ENCODE results near the gene GCK.

Gene GCK

GRCh38 chr7:44114586-44115310 is 74.5 kb downstream of the GCK start:
- peak; percentile 7 to 48 for DNase-seq

DNA sequence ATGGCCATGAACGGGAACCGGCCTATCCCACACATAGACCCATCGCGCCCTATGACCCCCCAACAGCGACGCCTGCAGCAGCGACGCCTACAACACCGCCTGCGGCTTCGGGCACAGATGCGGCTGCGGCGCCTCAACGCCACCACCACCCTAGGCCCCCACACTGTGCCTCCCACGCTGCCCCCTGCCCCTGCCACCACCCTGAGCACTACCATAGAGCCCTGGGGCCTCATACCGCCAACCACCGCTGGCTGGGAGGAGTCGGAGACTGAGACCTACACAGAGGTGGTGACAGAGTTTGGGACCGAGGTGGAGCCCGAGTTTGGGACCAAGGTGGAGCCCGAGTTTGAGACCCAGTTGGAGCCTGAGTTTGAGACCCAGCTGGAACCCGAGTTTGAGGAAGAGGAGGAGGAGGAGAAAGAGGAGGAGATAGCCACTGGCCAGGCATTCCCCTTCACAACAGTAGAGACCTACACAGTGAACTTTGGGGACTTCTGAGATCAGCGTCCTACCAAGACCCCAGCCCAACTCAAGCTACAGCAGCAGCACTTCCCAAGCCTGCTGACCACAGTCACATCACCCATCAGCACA is 75.4 kb downstream of the GCK start:
- DNase-seq: no peak

DNA sequence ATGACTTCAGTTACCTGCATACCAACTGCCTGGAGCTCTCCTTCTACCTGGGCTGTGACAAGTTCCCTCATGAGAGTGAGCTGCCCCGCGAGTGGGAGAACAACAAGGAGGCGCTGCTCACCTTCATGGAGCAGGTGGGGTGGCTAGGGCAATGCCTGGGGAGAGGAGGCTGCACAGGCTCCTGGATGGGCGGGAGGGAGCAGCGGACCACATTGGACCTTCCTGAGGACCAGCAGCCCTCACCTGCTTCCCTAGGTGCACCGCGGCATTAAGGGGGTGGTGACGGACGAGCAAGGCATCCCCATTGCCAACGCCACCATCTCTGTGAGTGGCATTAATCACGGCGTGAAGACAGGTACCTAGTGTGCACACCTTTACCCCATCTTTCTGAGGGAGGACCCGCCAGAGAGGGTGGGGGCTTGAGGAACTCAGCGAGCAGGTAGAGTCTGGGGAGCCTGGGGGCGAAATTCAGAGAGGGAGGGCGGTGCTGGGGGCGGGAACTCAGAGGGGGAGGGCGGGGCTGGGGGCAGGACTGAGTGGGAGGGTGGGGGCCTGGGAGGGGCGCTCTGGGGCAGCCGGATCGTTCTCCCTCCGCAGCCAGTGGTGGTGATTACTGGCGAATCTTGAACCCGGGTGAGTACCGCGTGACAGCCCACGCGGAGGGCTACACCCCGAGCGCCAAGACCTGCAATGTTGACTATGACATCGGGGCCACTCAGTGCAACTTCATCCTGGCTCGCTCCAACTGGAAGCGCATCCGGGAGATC is 76.1 kb downstream of the GCK start:
- DNase-seq: no peak

DNA sequence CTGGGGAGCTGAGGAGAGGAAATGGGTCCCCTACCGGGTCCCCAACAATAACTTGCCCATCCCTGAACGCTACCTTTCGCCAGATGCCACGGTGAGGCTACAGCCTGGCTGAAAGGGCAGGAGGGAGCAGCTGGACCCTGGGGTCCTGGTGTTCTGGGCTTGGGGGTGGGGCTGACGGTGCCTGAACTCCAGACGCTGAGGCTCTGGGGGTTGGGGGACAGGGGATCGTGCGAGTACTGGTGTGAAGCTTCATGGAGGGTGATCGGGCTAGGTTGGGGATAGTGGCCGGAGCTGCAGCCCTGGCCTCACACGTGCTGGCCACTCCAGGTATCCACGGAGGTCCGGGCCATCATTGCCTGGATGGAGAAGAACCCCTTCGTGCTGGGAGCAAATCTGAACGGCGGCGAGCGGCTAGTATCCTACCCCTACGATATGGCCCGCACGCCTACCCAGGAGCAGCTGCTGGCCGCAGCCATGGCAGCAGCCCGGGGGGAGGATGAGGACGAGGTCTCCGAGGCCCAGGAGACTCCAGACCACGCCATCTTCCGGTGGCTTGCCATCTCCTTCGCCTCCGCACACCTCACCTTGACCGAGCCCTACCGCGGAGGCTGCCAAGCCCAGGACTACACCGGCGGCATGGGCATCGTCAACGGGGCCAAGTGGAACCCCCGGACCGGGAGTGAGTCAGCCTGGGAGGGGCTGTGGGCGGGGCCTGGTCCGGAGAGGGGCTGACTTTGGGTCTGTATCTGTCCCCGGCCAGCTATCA is 76.8 kb downstream of the GCK start:
- DNase-seq: no peak

GRCh38 chr7:44111761-44112160 is 77.5 kb downstream of the GCK start:
- DNase-seq: no peak

GRCh38 chr7:44110719-44111635 is 78.3 kb downstream of the GCK start:
- no peak for DNase-seq

GRCh38 chr7:44109991-44110390 is 79.2 kb downstream of the GCK start:
- no peak for DNase-seq

DNA sequence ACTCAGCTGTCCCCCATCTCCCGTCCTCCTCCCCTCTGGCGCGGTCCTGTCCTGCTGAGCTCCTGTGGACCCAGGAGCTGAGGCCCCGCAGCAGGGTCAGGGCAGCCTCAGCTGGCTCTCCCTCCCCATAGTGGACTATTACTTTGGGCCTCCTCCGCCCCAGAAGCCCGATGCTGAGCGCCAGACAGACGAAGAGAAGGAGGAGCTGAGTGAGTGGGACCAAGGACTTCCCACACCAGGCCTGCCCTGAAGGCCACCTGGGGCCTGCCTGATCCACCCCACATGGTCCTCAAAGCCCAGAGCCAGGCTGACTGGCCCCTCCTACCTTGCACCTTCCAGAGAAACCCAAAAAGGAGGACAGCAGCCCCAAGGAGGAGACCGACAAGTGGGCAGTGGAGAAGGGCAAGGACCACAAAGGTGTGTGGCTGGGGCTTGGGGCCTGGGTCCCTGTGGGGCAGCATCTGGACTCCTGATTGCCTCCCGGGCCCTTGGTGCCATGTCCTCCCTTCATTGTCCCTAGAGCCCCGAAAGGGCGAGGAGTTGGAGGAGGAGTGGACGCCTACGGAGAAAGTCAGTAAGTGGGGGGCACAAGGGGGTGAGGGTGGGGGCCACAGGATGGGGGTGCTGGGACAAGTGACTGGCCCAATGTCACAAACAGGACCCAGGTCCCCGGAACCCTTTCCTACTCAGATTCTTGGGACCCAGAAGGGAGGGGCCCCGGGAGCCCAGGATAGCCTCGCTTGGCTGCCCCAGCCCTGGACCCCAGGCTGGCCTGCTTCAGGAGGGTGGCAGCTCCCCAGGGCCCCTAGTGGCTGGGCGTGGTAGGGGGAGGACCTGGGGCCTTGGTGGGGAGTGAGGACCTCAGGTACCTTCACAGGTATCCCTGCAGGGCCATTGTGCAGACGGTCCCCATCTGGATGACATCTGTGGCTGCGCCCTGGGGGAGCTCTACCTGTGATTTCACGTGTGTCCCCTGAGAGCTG is 80.2 kb downstream of the GCK start:
- DNase-seq: no peak

DNA sequence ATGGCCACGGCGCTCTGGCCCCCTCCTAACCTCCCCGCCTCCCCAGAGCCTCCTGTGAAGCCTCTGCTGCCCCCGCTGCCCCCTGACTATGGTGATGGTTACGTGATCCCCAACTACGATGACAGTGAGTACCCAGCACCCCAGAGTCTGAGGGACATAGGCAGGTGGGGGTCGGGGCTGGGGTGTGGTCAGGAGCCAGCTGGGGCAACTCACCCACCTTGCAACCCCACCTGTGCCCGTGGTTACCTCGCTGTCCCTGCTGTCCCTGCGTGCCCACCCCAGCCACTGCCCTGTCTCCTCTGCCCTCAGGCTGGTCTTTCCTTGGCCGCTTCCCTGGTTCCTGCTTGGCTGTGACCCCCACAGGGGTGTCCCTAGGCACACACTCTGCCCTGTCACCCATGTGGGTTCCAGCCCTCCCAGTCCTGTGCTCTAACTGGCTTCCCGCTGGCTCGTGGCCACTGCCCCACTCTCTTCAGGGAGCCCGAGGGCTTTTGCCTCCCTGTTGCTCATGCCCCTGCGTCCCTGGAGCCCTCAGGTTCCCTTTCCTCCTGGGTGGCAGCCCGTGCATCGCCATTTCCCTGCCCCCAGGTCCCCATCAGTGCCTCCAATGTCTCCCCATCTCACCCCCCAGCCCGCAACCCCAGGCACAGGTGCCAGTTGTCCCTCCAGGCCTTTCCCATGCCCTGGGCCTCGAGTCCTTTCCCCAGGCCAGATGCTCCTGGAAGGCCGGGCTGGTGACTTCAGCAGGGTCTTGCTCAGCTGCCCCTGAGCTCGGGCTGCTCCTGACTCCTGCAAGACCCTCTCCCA is 81.1 kb downstream of the GCK start:
- no peak for DNase-seq

DNA sequence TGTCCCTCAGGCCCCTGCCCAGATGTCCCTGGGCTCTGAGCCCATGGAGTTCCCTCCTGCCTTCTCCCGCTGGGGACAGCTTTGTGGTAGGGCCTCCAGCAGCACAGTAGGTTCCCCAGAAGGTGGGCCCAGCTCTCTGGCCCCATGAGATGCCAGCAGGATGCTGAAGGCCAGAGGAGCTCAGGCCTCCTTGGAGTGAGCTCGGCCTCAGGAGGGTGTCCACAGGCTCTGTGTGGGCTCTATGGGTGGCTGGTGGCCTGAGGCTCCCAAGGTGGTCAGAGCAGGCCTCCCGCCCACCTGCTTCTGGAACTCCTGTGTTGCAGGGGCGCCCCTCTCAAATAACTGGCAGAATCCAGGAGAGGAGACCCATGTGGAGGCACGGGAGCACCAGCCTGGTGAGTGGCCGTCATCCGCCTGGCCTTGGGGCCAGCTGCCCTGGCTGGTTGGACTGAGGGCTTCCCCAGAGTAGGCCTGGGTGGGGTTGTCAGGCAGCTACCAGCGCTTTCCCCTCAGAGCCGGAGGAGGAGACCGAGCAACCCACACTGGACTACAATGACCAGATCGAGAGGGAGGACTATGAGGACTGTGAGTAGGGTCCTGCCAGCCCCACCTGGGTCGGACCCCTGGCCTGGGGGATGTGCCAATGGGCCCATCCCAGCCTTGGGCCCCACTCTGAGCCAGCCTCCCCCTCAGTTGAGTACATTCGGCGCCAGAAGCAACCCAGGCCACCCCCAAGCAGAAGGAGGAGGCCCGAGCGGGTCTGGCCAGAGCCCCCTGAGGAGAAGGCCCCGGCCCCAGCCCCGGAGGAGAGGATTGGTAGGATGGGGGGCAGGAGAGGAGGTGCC is 81.9 kb downstream of the GCK start:
- no peak for DNase-seq

DNA sequence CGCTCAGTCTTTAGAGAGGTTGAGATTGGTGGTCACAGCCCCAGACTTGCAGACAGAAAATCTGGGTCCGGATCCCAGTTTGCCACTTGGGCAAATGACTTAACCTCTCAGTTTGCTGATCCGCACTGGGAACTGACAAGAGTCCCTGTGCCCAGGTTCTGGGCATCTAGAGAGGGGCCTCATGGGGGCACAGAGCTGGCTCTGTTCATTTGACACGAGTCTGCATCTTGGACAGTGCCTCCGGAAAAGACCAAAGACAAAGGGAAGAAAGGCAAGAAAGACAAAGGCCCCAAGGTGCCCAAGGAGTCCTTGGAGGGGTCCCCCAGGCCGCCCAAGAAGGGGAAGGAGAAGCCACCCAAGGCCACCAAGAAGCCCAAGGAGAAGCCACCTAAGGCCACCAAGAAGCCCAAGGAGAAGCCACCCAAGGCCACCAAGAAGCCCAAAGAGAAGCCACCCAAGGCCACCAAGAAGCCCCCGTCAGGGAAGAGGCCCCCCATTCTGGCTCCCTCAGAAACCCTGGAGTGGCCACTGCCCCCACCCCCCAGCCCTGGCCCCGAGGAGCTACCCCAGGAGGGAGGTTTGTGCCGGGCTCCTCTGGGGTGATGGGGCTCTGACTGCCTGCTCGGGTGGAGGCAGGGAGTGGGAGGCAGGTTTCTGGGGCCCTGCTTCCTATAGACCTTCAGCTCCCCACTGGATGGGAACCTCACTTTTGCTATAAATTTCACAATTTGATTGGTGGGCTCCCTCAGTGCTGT is 82.8 kb downstream of the GCK start:
- DNase-seq: no peak

DNA sequence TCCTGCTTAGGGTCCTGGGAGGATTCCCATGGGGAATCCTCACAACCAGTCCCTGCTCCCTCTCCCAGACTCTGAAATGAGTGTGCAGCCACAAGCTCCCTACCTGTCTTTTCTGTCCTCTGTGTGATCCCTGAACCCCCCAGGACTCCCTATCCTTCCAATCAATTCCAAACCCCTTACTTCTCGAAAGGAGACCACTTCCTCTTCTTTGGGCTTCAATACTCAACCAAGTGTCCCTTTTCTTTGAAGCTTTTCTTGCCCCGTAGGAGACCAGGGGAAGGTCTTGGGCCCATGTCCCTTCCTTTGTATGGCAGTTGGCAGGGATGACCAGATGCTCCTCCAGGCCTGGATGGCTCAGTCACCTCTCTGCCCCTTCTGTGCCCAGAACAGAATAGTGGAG is 83.4 kb downstream of the GCK start:
- DNase-seq: no peak

DNA sequence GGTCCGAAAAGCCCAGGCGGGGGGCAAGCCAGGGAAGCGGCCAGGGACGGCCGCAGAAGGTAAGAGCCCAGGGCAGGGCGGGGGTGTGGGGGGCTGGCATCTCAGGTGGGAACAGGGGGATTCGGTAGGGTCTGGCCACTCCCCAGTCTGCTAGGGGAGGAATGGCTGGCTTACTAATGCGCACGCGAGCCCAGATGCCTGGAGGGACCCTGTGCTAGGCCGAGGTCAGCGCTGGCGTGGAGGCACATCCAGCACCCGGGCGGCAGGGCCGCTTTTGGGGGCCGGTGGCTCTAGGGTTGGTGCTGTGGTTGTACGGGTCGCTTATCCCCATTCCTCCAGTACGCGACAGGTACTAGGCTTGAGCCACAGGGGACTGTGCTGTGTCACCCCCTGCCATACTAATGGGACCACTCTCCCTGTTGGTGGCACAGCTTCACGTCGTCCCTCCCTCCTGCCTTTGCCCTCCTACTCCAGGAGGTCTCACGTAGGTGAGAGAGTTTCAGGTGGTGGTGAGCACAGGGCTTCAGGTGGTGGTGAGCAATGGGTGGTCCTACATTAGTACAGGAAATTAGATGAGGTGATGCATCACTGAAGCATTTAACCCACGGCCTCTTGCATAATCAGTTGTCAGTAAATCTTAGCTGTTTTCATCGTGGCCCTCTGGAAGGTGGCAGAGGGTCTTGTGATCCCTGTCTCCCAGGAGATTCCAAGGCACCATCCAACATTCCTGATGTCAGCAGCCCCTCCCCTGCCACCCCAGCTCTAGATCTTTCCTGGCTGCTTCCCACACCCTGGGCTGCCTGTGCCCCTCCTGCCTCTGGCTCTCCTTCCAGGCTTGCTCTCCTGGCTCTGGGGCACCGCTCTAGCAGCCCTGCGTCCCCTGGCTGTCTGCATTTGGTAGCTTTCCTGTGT is 84.1 kb downstream of the GCK start:
- peak in 1 of 2 experiments; percentile 17 for DNase-seq

GRCh38 chr7:44103923-44104859 is 85.0 kb downstream of the GCK start, which contains the start of gene AEBP1:
Gene AEBP1, plus strand, starts transcription at chr7:44104345. Its CDS starts 321 bp downstream, at chr7:44104666.
- no peak for DNase-seq

DNA sequence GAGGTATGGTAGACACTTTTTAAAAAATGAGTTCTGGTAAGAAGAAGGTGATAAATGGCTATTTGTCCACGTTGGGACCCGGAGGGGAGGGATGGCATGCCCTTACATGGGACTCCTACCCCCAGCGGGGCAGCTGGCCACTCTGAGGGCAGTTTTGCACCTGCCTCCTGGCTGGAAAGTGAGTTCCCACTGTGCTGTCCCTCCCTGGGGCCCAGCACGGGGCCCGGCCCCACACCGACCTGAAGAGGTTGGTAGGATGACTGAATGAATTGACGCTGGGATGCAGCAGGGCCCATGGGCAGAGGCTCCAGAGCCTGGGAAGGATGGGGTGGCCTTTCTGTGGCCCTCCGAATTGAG is 85.7 kb downstream of the GCK start:
- no peak for DNase-seq
